GM21515 (cell line): ENCODE measurements around the gene PDE6A.

Source experiments
- ATAC-seq: cut with Tn5 transposase; IDR thresholded peaks from one replicate; pipeline ENCODE4 v1.9.1; 2021; ENCODE audit not compliant: unreplicated experiment

Gene PDE6A

GRCh38 chr5:149930749-149931574 is 13.6 kb downstream of the PDE6A start:
- ATAC-seq = no peak

- no peak for ATAC-seq
Measured at GRCh38 chr5:149930043-149930748, 14.4 kb downstream of the PDE6A start.

GRCh38 chr5:149924486-149924885 is 20.1 kb downstream of the PDE6A start:
- ATAC-seq = no peak

GRCh38 chr5:149922950-149923349 is 21.6 kb downstream of the PDE6A start:
- ATAC-seq = no peak

- ATAC-seq = no peak
Measured at GRCh38 chr5:149921597-149921996, 23.0 kb downstream of the PDE6A start.

- no peak for ATAC-seq
Measured at GRCh38 chr5:149917073-149917676, 27.4 kb downstream of the PDE6A start.

GRCh38 chr5:149916334-149917072 is 28.1 kb downstream of the PDE6A start:
- ATAC-seq = no peak

GRCh38 chr5:149915392-149916260 is 29.0 kb downstream of the PDE6A start:
- no peak for ATAC-seq

- no peak for ATAC-seq
Measured at GRCh38 chr5:149913436-149914419, 30.9 kb downstream of the PDE6A start.

- no peak for ATAC-seq
Measured at GRCh38 chr5:149912226-149912871, 32.2 kb downstream of the PDE6A start.

- no peak for ATAC-seq
Measured at GRCh38 chr5:149911031-149911430, 33.6 kb downstream of the PDE6A start.

- no peak for ATAC-seq
Measured at GRCh38 chr5:149907828-149908227, 36.8 kb downstream of the PDE6A start.

- no peak for ATAC-seq
Measured at GRCh38 chr5:149904977-149905376, 39.6 kb downstream of the PDE6A start.

GRCh38 chr5:149904293-149904886 is 40.2 kb downstream of the PDE6A start:
- no peak for ATAC-seq

- no peak for ATAC-seq
Measured at GRCh38 chr5:149903404-149903803, 41.2 kb downstream of the PDE6A start.

GRCh38 chr5:149902177-149902576 is 42.4 kb downstream of the PDE6A start:
- no peak for ATAC-seq

GRCh38 chr5:149901511-149901910 is 43.1 kb downstream of the PDE6A start:
- ATAC-seq = no peak

GRCh38 chr5:149900390-149900789 is 44.2 kb downstream of the PDE6A start:
- no peak for ATAC-seq
